Measurements from ENCODE around the gene FABP7. TPM values are rescaled to one million over a fixed set of nuclear protein-coding genes. Genes with fewer than 3 reads are reported as not detected.

Gene FABP7
- not detected for total RNA-seq
- long read RNA-seq, donor 1 = 0 reads
- long read RNA-seq, donor 2 = 0 reads

- Histone ChIP-seq H3K4me1 (ENCODE audit: low read depth) (no peaks in the 10 kb centered on the region), H3K9me3 (no peaks in the 10 kb centered on the region), H3K4me3 (no peak within 1 kb of the TSS), H3K36me3 (ENCODE audit: low read depth) (no peaks in the 10 kb centered on the region)
- no peak for ATAC-seq
- intact Hi-C loops (cut with DNase I, micrococcal nuclease) = no loop called here
- no peak for TF ChIP-seq CTCF (IDR thresholded peaks at IDR 0.05)
- no peak for DNase-seq
Observed at GRCh38 chr6:122779667-122780066, at the start of gene FABP7. Gene FABP7, plus strand, starts transcription at chr6:122779716. Its CDS starts 79 bp downstream, at chr6:122779795.

GRCh38 chr6:122730334-122730733 is 49.2 kb upstream of the FABP7 start:
- intact Hi-C loops (cut with DNase I, micrococcal nuclease) = loop anchor here (5.0 to 10.0 kb wide), 2 partner anchors 104 to 107 kb away; no protein-coding TSS in a partner anchor
- Histone ChIP-seq H3K36me3 (ENCODE audit: low read depth) (no peaks in the 10 kb centered on the region), H3K4me3 (no peak overlapping the region), H3K4me1 (ENCODE audit: low read depth) (no peaks in the 10 kb centered on the region), H3K9me3 (no peaks in the 10 kb centered on the region)
- TF ChIP-seq CTCF (IDR thresholded peaks at IDR 0.05) = no peak
- ATAC-seq (no peak), DNase-seq (no peak)

GRCh38 chr6:122730775-122731386 is 48.6 kb upstream of the FABP7 start:
- H3K4me1 ChIP-seq (ENCODE audit: low read depth) = no peaks in the 10 kb centered on the region
- no peak overlapping the region for H3K4me3 ChIP-seq
- ATAC-seq = peak; percentile 58
- no peak for DNase-seq
- intact Hi-C loops (cut with DNase I, micrococcal nuclease) = loop anchor here (5.0 to 10.0 kb wide), 2 partner anchors 104 to 106 kb away; no protein-coding TSS in a partner anchor
- TF ChIP-seq CTCF (IDR thresholded peaks at IDR 0.05) = peak; percentile 34
- H3K36me3 ChIP-seq (ENCODE audit: low read depth) = no peaks in the 10 kb centered on the region
- no peaks in the 10 kb centered on the region for H3K9me3 ChIP-seq

- Histone ChIP-seq H3K4me3 (no peak overlapping the region), H3K9me3 (no peaks in the 10 kb centered on the region), H3K4me1 (ENCODE audit: low read depth) (no peaks in the 10 kb centered on the region), H3K36me3 (ENCODE audit: low read depth) (no peaks in the 10 kb centered on the region)
- ATAC-seq (no peak), DNase-seq (no peak)
- no peak for TF ChIP-seq CTCF (IDR thresholded peaks at IDR 0.05)
- intact Hi-C loops (cut with DNase I, micrococcal nuclease) = loop anchor here (5.0 to 10.0 kb wide), 2 partner anchors 102 to 104 kb away; no protein-coding TSS in a partner anchor
Observed at GRCh38 chr6:122733259-122733658, 46.3 kb upstream of the FABP7 start.

GRCh38 chr6:122734529-122735395 is 44.8 kb upstream of the FABP7 start:
- Histone ChIP-seq H3K36me3 (ENCODE audit: low read depth) (no peaks in the 10 kb centered on the region), H3K4me1 (ENCODE audit: low read depth) (no peaks in the 10 kb centered on the region), H3K9me3 (no peaks in the 10 kb centered on the region), H3K4me3 (no peak overlapping the region)
- no peak for ATAC-seq
- TF ChIP-seq CTCF (IDR thresholded peaks at IDR 0.05) = no peak
- intact Hi-C loops (cut with DNase I, micrococcal nuclease) = loop anchor here (5.0 to 10.0 kb wide), 2 partner anchors 100 to 103 kb away; no protein-coding TSS in a partner anchor
- DNase-seq = no peak

Data from mucosa of descending colon (tissue), 3 donors.